GM19455 (cell line): ENCODE measurements around the gene MOV10L1.

Experiments
- ATAC-seq: cut with Tn5 transposase; IDR thresholded peaks from one replicate; pipeline ENCODE4 v1.9.1; 2021; ENCODE audit not compliant: unreplicated experiment

Gene MOV10L1

GRCh38 chr22:50184902-50185374 lies 95.1 kb downstream of the MOV10L1 start:
- ATAC-seq, result no peak

- no peak for ATAC-seq
Observed at GRCh38 chr22:50185375-50186087, 95.7 kb downstream of the MOV10L1 start, which contains the start of gene TRABD. TSS of gene TRABD (plus strand) at chr22:50185913. CDS start at chr22:50193061, 7,148 bp downstream.

- no peak for ATAC-seq
Observed at GRCh38 chr22:50186181-50186714, 96.4 kb downstream of the MOV10L1 start.

- ATAC-seq, result no peak
Observed at GRCh38 chr22:50186761-50187523, 97.1 kb downstream of the MOV10L1 start.

- no peak for ATAC-seq
Observed at GRCh38 chr22:50188356-50188755, 98.5 kb downstream of the MOV10L1 start.

GRCh38 chr22:50189184-50189848 lies 99.5 kb downstream of the MOV10L1 start:
- ATAC-seq, result no peak

- ATAC-seq, result no peak
Observed at GRCh38 chr22:50189849-50190181, 100.0 kb downstream of the MOV10L1 start.

- ATAC-seq, result peak; percentile 42
Observed at GRCh38 chr22:50190182-50190940, 100.6 kb downstream of the MOV10L1 start.

GRCh38 chr22:50190941-50191741 lies 101.3 kb downstream of the MOV10L1 start:
- ATAC-seq, result peak; percentile 1

- no peak for ATAC-seq
Observed at GRCh38 chr22:50192436-50193204, 102.8 kb downstream of the MOV10L1 start.

GRCh38 chr22:50193621-50194020 lies 103.8 kb downstream of the MOV10L1 start:
- ATAC-seq, result no peak

- no peak for ATAC-seq
Observed at GRCh38 chr22:50194037-50194805, 104.4 kb downstream of the MOV10L1 start.

- no peak for ATAC-seq
Observed at GRCh38 chr22:50196256-50196655, 106.5 kb downstream of the MOV10L1 start.

- ATAC-seq, result no peak
Observed at GRCh38 chr22:50197000-50197800, 107.4 kb downstream of the MOV10L1 start.

- ATAC-seq, result no peak
Observed at GRCh38 chr22:50197856-50198623, 108.2 kb downstream of the MOV10L1 start.

- no peak for ATAC-seq
Observed at GRCh38 chr22:50198624-50199017, 108.8 kb downstream of the MOV10L1 start.

- ATAC-seq, result no peak
Observed at GRCh38 chr22:50199251-50199721, 109.5 kb downstream of the MOV10L1 start.
